CD4-positive, alpha-beta T cell treated with Interleukin-4 for 4 hours (primary cell): ENCODE results near the gene VEGFB.
A peak's percentile ranks its signal among the peaks of the same experiment; 100 is the strongest.

Experiments
- DNase-seq: peaks from one replicate; pipeline ENCODE4 v3.0.0-alpha.2; 2020

The VEGFB gene

GRCh38 chr11:64284962-64285884 lies 50.8 kb downstream of the VEGFB start, which contains the start of gene GPR137:
TSS of gene GPR137 (plus strand) at chr11:64285848. CDS start at chr11:64286525, 677 bp downstream.
- DNase-seq: peak; percentile 89

DNA sequence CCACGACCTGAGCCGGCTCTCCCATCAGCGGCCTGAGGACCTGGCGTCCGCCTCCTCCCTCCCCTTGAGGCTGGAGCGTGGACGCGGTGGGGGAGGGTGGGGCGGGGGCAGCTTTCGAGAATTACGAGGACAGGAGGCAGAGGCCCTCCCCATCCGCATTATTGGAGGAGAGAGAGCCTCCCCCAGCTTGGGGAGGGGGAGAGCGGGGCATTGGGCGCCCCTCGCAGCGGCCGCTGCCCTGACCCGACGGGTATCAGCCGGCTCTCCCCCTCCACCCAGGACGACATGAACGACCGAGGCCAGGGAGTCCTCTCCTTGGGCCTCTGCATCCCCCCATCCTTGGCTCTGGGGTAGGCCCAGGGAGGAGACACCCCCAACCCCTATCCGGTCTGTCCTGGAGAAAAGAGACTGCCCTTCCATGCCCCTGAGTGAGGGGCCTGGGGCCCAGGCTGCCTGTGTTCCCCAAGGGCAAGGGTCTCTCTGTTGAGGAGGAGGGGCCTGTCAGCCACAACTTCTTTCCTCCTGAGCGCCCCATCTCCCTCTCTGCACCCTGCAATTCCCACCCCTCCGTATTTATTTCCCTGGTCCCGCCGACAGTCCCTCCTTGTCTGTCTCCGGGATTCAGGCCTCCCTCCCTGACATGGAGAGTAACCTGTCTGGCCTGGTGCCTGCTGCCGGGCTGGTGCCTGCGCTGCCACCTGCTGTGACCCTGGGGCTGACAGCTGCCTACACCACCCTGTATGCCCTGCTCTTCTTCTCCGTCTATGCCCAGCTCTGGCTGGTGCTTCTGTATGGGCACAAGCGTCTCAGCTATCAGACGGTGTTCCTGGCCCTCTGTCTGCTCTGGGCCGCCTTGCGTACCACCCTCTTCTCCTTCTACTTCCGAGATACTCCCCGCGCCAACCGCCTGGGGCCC lies 51.8 kb downstream of the VEGFB start:
- DNase-seq: no peak

DNA sequence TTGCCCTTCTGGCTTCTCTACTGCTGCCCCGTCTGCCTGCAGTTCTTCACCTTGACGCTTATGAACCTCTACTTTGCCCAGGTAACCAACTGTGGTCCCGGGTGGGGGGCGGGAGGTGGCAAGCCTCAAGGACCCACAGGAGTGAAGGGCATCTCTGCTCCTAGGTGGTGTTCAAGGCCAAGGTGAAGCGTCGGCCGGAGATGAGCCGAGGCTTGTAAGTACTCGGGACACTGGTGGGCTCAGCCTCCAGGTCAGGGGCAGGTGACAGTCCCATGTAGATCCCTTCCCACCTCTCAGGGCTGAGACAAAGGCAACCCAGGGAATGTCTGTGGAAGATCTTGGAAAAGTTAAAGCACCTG lies 52.4 kb downstream of the VEGFB start:
- no peak for DNase-seq

DNA sequence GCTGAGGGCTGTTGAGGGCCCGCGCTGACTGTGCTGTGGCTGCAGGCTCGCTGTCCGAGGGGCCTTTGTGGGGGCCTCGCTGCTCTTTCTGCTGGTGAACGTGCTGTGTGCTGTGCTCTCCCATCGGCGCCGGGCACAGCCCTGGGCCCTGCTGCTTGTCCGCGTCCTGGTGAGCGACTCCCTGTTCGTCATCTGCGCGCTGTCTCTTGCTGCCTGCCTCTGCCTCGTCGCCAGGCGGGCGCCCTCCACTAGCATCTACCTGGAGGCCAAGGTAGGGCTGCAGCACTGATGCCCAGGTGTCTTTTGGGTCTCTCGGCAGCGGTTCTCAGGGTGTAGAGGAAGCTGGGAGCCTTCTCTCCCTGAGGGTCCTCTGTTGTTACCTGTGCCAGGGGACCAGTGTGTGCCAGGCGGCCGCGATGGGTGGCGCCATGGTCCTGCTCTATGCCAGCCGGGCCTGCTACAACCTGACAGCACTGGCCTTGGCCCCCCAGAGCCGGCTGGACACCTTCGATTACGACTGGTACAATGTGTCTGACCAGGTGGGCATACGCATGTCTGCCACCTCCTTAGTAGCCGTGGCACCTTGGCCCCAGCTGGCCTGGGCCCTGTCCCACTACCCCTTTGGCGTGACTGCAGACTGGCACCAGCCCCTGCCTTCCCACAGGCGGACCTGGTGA lies 53.4 kb downstream of the VEGFB start:
- no peak for DNase-seq

DNA sequence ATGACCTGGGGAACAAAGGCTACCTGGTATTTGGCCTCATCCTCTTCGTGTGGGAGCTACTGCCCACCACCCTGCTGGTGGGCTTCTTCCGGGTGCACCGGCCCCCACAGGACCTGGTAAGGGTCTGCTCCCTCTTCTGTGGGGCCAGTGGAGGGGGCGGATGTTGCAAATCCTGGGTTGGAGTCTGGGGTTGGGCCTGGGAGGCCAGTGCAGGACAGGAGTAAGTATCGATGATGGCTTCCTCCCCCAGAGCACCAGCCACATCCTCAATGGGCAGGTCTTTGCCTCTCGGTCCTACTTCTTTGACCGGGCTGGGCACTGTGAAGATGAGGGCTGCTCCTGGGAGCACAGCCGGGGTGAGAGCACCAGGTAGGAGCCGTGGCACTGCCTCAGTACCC lies 54.0 kb downstream of the VEGFB start:
- no peak for DNase-seq
